ENCODE measurements around the gene SULF2.

DNA sequence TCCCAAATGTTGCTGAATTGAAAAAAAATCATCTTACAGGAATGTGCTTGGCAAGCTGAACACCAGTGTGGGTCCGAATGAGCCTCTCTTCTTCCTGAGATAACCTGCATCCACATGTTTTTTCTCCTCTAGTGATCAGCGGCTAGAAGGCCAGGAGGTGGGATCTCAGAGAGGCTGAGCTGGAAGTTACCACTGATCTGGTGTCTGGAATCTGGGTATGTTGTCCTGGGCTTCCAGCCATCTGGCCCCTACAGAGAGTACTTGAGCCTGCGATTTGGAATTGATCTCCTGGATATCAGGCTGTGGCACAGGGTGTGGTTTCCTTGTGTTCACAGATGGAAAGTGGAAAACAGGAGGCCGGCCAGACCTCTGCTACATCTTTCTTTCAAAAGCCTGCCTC is 35.9 kb downstream of the SULF2 start:
- TF ChIP-seq YY1 (IDR thresholded peaks at IDR 0.05; ENCODE audit: insufficient read depth, insufficient read length) (no peak), SUZ12 (IDR thresholded peaks at IDR 0.05; ENCODE audit: extremely low read depth, insufficient read depth, insufficient read length) (no peak), ZNF274 (IDR thresholded peaks at IDR 0.05; ENCODE audit: low read depth, low read length) (no peak)
